NCI-H226 (cell line): ENCODE measurements around the gene DHRSX.

ENCODE experiments used
- DNase-seq: peaks from one replicate; pipeline ENCODE4 v3.0.0-alpha.2; 2015

The DHRSX gene

DNA sequence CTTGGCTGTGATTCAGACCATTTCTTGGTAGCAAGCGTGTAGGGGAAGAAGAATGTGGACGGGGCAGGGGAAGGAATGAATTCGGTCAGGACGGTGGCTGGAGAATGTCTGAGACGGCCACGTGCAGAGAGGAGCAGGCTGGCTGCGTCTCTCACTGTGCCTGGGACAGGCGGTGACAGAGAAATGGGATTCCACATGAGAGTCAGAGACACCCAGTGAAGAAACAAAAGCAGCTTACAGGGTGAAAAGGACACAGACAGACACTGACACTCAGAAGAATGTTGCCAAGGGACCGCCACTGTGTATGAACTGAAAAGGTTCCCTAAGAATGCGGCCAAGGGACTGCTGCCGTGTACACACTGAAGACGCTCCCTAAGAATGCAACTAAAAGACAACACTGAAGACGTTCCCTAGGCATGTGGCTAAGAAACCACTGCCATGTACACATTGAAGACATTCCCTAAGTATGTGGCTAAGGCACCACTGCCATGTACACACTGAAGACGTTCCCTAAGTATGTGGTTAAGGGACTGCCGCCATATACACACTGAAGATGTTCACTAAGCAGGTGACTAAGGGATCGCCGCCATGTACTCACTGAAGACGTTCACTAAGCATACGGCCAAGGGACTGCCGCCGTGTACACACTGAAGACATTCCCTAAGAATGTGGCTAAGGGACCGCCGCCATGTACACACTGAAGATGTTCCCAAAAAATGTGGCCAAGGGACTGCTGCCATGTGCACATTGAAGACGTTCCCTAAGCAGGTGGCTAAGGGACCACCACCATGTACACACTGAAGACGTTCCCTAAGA is 49.1 kb downstream of the DHRSX start:
- no peak for DNase-seq

DNA sequence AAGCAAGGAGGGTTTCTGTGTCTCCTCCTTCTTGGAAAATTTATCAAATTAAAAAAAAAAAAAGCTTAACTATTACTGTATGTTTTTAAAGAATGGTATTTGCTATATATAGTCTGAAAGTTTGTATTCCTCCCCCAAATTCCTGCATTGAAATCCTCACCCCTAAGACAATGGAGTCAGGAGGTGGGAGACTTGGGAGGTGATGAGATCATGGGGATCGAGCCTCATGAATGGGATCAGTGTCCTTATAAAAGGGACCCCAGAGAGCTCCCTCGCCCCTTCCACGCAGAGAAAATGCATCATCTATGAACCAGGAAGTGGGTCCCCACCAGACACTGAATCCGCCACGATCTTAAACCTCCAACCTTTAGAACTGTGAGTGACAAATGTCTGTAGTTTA is 50.1 kb downstream of the DHRSX start:
- DNase-seq: no peak

DNA sequence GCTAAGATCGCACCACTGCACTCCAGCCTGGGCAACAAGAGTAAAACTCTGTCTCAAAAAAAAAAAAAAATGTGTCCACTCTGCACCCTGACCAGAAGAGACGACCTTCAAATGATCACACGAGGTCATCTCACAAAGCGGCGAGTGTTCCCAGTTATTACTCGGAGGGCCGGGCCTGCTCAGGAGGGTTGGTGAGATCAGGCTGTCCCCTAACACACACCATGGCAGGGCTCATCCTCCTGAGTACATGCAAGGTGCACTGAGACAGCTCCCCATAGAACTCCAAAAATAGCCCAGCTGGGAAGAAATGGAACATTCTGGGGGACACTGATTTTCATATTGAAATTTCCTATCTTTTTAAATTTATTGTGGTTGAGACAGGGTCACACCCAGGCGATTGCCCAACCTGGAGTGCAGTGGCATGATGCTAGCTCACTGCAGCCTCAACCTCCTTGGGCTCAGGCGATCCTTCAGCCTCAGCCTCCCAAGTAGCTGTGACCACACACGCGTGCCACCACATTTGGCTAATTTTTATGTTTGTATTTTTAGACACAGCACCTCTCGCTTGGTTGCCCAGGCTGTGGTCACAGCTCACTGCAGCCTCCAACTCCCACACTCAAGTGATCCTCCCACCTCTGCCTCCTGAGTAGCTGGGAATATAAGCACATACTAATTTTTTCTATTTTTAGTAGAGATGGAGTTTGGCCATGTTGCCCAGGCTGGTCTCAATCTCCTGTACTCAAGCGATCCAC is 51.5 kb downstream of the DHRSX start:
- DNase-seq: no peak

DNA sequence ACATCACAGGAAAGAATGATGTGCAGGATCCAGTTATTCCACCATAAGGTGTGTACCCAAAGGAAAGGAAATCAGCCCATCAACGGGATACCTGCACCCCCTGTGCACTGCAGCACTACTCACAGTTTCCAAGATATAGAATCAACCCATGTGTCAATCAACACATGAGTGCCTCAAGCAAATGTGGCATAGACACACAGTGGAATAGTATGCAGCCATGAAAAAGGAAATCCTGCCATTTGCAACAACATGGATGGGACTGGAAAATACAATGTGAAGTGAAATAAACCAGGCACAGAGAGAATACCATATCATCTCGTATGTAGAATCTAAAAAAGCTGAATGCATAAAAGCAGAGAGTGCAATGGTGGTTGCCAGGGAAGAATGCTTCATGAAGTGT is 53.3 kb downstream of the DHRSX start:
- no peak for DNase-seq

DNA sequence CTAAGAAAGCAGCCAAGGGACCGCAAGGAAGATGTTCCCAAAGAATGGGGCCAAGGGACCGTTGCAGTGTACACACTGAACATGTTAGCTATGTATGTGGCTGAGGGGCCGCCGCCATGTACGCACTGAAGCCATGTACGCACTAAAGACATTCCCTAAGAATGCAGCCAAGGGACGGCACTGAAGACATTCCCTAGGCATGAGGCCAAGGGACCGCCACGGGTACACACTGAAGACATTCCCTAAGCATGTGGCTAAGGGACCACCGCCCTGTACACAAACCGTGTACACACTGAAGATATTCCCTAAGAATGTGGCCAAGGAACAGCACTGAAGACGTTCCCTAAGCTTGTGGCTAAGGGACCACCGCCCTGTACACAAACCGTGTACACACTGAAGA is 54.0 kb downstream of the DHRSX start:
- DNase-seq: no peak

DNA sequence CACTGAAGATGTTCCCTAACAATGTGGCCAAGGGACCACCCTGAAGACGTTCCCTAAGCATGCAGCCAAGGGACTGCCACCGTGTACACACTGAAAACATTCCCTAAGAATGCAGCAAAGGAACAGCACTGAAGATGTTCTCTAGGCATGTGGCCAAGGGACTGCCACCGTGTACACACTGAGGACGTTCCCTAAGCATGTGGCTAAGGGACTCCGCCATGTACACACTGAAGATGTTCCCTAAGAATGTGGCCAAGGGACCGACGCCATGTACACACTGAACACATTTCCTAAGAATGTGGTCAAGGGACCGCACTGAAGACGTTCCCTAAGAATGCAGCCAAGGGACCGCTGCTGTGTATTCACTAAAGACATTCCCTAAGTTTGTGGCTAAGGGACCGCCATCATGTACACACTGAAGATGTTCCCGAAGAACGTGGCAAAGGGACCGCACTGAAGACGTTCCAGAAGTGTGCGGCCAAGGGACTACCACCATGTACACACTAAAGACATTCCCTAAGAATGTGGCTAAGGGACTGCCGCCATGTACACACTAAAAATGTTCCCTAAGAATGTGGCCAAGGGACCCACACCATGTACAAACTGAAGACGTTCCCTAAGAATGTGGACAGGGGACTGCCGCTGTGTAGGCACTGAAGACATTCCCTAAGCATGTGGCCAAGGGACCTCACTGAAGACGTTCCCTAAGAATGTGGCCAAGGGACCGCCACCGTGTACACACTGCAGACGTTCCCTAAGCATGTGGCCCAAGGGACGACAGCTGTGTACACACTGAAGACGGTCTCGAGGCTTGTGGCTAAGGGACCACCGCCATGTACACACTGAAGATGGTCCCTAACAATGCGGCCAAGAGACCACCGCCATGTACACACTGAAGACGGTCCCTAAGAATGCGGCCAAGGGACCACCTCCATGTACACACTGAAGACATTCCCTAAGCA is 54.8 kb downstream of the DHRSX start:
- DNase-seq: no peak

DNA sequence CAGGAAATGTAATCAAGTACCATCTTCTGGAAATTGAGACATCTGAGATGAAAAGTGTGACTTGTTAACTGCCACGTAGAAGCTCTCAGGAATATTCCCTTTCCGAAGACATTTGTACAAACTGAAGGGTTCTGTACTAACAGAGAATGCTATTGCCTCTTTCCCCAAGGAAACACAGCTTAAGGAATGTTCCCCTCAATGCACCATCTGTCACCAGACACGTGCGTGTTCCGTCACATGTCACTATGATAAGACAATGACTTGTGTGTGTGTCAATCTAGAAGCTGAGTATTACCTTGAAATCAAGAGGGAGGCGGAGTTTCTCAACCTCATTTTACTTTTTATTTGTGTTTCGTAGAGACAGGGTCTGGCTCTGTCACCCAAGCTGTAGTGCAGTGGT is 58.1 kb downstream of the DHRSX start:
- DNase-seq: no peak

DNA sequence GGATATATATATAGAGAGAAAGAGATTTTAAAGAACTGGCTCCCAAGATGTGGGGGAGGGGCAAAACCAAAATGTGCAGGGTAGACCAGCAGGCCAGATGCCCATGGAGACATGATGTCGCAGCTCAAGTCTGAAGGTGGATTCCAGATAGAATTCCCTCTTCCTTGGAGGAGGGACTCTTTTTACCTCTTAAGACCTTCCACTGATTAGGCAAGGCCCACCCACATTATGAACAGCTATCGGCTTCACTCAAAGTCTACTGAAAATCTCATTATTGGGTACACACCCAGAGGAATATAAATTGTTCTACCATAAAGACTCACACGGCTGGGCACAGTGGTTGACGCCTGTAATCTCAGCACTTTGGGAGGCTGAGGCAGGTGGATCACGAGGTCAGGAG is 59.3 kb downstream of the DHRSX start:
- no peak for DNase-seq

DNA sequence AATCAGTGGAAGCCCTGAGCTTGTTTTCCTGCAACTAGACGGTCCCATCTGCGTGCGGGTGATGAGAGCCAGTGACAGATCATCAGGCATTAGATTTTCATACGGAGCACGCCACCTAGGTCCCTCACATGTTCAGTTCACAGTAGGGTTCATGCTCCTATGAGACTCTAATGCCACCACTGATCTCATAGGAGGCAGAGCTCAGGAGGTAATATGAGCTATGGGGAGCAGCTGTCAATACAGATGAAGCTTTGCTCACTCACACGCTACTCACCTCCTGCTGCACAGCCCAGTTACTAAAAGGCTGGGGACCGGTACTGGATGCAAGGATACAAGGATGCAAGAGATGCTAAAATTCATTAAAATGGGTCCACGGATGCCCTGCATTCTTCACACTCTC is 61.2 kb downstream of the DHRSX start:
- DNase-seq: no peak

DNA sequence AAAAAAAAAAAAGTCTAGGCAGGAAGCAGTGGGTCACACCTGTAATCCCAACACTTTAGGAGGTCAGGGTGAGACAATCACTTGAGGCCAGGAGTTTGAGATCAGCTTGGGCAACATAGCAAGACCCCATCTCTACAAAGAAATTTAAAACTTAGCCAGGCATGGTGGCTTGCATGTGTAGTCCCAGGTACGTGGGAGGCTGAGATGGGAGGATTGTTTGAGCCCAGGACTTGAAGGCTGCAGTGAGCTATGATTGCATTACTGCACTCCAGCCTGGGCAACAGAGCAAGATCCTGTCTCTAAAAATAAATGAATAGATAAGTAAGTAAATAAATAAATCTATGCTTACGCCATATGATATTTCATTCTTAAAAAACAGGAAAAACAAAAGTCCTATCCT is 65.3 kb downstream of the DHRSX start:
- no peak for DNase-seq

DNA sequence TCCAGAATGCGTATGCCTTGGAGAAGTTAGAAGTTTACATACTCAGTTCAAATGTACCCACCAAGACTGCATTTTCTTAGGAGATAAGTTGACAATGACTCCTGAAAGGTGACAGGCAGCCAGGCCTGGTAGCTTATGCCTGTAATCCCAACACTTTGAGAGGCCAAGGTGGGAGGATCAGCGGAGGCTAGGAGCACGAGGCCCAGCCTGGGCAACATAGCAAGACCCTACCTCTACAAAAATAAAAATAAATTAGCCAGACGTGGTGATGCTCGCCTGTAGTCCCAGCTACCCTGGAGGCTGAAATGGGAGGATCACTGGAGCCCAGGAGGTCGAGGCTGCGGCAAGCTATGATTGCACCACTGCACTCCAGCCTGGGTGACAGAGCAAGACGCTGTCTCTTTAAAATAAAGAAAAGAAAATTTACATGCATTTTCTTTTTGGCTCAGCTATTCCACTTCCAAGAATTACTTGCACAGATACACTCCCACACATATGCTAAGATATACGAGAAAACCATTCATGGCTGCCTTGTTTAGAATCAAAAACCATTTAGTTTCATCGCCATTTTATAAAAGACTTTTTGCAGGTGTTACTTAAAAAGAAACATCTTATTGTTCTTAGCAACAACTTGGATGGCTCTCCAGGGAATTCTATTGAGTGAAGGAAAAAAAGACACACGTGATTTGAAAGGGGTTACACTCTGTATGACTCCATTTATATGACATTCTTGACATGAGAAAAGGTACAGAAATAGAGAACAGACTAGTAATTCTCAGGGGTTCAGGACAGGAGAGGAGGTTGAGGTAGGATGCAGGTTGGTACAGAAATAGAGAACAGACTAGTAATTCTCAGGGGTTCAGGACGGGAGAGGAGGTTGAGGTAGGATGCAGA is 66.3 kb downstream of the DHRSX start:
- no peak for DNase-seq

DNA sequence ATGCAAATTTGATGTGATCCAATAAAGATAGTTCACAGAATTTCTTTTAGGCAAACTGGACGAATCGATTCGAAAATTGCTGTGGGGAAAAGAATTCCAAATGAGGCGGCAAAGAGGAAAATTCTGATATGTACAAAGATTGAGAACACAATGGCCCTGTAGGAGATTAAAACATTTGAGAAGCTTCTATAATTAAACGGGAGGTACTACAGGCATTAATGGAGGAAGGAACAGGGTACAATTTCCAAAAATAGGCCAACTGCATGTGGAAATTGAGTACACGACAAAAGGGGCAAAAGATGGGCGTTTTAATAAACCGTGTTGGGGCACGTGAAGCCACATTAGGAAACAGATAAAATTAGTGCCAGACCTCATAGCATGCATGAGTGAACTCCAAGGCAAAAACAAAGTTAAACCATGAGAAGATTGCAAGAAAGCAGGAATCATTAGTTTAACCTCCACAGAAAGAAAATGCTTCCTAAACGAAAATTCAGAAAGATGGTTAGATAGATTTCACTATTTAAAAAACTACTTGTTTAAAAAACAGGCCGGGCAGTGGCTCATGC is 68.4 kb downstream of the DHRSX start:
- DNase-seq: no peak

DNA sequence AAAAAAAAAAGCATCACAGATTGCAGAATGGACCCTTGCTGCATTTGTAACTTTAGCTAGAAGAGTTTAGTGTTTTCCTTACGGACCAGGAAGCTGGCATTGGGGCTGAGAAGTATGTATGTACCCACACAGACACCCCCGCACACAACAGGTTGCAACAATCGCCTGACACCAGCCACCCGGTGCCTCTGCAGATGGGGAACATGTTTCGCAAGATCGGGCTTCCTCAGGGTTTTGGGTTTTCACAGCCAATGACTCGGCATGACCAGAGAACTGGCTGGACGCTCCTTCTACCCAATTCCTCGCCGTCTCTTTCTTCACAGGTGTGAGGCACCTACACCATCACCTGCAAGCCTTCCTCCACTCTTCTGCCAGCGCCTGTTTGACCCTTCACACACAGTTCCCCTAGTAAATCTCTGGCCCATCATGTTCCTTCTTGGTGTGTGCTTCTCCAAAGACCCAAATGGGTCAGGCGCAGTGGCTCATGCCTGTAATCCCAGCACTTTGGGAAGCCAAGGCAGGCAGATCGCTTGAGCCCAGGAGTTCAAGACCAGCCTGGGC is 70.4 kb downstream of the DHRSX start:
- DNase-seq: no peak

DNA sequence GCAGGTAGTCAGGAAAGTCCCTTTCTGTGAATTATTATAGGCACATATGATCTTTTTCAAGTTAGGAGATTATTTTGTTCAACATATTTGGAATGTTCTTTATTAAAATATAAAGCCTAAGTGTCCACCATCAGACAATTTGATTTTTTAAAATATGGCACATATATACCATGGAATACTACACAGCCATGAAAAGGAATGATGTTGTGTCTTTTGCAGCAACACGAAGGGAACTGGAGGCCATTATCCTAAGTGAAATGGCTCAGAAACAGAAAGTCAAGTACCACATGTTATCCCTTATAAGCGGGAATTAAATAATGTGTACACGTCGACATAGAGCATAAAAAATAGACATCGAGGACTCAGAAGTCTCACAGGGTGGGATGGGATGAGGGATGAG is 73.0 kb downstream of the DHRSX start:
- no peak for DNase-seq

DNA sequence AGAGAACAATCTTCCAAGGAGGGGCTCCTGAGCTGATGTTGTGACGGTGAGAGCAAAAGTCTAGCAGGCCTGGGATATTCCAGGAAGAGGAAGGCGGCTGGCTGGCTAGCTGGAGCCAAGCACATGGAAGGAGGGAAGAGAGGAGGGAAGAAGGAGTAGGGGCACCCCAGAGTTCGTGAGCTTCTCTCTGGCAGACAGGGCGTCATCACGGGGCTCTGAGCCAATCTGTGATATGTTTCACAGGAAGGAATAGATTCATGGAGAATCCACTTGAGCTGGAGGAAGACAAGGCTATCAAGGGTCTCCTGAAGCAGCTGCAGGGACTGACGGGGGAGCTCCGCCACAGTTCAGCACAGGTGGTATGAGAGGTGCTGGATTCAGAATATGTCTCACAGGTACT is 73.6 kb downstream of the DHRSX start:
- DNase-seq: no peak

DNA sequence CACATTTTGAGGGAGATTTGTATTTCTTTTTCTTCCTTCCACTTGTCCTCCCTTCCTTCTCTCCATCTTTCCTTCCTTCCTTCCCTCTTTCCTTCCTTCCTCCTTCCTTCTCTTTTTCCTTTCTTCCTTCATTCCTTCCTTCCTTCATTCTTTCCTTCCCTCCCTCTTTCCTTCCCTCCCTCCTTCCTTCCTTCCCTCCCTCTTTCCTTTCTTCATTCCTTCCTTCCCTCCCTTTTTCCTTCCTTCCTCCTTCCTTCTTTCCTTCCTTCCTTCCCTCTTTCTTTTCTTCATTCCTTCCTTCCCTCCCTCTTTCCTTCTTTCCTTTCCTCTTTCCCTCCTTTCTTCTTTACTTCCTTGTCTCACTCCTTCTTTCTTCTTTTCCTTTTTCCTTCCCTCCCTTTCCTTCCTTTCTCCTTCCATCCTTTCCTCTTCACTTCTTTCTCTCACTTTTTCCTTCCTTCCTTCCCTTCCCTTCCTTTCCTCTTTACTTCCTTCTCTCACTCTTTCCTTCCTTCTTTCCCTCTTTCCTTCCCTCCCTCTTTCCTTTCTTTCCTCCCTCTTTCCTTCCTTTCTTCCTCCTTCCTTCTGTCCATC is 74.4 kb downstream of the DHRSX start:
- no peak for DNase-seq

DNA sequence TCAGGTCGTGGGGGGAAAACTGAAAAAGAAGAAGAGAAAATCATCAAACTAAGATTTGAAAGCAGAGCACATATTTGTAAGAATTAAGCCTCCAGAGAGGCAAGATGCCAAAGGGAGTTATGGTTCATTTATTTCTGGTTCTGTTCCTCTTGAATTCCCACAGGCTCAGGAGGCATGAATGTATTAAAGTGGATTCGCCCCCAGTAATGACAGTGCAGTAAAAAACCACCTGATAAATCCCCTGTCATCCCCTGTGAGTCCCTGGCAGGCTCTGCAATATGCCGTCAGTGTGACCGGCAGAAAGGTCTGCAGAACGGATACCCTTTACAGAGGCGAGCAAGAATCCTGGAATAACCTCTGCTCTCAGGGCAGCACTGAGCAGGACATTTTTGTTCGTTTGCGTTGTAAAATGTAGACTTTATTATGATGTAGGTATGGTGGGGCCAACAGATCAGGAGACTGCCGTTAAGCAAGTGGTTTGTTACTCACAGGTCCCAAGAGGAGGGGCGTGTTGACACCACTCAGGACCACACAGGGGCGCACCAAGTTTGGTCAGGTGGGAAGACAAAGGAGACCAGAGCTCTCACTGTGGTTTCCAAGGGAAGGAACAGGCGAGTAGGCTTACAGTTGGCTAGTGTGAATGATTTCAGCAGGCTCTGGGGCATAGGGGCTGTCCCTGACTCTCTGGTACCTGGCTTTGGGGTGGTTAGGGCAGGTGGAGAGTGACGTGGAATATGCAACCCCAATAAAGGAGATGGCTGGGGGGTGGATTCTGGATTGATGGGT is 75.3 kb downstream of the DHRSX start:
- DNase-seq: no peak

DNA sequence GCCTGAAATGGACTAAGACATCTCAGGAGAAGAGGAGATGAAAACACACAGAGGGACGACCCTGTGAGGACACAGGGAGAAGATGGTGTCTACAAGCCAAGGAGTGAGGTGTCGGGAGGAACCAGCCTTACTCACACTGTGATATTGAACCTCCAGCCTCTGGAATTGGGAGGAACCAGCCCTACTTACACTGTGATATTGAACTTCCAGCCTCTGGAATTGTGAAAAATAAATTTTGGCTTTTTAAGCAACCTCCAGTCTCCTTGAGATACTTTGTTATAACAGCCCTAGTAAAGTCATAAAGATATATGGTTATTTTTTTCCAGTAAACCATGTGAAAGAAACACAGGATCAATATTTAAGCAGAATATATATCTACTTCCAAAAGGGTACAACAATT is 76.5 kb downstream of the DHRSX start:
- DNase-seq: no peak

DNA sequence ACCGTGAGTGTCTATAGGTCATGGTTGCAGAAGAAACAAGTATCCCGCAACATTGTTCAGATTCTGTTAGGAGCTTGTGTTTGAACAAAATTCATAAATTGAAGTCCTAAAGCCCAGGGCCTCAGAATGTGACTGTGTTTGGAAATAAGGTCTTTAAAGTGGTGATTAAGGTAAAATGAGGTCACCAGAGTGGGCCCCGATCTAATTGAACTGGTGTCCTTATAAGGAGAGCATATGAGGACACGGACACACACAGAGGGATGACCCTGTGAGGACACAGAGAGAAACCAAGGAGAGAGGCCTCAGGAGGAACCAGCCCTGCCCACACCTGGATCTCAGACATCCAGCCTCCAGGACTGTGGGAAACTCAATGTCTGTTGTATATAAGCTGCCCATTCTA is 76.9 kb downstream of the DHRSX start:
- DNase-seq: no peak

DNA sequence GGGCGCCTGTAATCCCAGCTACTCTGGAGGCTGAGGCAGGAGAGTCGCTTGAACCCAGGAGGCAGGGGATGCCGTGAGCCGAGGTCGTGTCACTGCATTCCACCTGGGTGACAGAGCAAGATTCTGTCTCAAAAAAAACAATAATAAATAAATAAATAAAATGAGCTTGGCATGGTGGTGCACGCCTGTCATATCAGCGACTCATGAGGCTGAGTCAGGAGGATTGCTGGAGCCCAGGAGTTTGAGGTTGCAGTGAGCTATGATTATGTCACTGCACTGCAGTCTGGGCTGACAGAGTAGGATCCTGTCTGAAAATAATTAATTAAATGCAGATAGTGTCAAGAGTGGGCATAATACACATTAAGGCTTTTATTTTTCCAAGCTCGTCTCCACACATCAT is 77.5 kb downstream of the DHRSX start:
- DNase-seq: peak; percentile 58
